ENCODE data around the gene P2RX5.

DNA sequence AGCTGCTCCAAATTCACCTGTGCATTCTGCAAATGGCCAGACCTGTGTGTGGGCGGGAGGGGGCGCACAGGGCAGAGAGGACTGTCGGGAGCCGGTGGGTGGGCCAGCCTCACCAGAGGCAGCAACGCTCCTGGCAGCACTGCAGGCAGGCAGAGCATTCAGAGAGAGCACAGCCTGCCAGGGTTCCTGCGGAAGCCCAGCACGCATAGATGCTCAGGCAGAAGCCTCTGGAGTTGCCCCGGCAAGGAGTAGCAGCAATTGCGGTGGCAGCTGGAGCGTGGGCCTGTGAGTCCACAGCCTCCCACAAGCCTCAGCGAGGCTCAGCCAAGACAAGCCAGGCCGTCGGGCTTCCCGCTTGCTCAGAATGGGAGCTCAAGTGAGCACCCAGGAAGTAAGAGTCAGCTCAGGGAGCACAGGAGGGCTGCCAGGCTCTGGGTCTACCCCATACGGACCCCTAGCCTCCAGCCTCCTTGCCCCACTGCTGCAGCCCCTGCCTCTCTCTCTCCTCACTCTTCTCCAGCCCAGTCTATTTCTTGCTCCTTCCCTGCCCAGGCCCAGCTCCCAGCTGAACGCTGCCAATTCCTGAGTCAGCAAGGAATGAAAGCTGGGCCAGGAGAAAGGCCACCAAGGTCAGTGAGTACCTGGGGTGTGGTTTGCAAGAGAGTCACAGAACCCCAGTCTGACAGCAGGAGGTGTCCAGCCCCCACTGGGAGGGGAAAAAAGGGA, 17.7 kb downstream of the P2RX5 start:
- TF ChIP-seq, protein P1, sequence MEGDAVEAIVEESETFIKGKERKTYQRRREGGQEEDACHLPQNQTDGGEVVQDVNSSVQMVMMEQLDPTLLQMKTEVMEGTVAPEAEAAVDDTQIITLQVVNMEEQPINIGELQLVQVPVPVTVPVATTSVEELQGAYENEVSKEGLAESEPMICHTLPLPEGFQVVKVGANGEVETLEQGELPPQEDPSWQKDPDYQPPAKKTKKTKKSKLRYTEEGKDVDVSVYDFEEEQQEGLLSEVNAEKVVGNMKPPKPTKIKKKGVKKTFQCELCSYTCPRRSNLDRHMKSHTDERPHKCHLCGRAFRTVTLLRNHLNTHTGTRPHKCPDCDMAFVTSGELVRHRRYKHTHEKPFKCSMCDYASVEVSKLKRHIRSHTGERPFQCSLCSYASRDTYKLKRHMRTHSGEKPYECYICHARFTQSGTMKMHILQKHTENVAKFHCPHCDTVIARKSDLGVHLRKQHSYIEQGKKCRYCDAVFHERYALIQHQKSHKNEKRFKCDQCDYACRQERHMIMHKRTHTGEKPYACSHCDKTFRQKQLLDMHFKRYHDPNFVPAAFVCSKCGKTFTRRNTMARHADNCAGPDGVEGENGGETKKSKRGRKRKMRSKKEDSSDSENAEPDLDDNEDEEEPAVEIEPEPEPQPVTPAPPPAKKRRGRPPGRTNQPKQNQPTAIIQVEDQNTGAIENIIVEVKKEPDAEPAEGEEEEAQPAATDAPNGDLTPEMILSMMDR (IDR thresholded peaks at IDR 0.05; ENCODE audit: insufficient read depth, low read length, poor library complexity, severe bottlenecking) = no peak
- TF ChIP-seq EZH2phosphoT487 (conservative IDR thresholded peaks at IDR 0.05; ENCODE audit: low read length) = no peak
